Right cardiac atrium (tissue), 5 donors: Measurements from ENCODE around the gene SPPL2A. TPM values are rescaled to one million over a fixed set of nuclear protein-coding genes. Genes with fewer than 3 reads are reported as not detected.

ENCODE experiments used
- ATAC-seq, 2 donors: fragments of 200-7000 bp; cut with Tn5 transposase; one replicate each; pipeline versions ENCODE4 v1.8.0 to v1.9.1; 2020; ENCODE audit warnings: moderate library complexity in 2 of 2, mild to moderate bottlenecking in 1 of 2
- DNase-seq, 3 donors: peaks; one replicate each; pipeline ENCODE4 v3.0.0-alpha.2; 2020
- H3K27ac ChIP-seq: one replicate; pipeline ENCODE4 v1.5.1; 2013; ENCODE audit warnings: mild to moderate bottlenecking, low read length, control low read depth, moderate library complexity
- H3K27me3 ChIP-seq: one replicate; pipeline ENCODE4 v1.6.1; 2013; ENCODE audit not compliant: control insufficient read depth, insufficient read depth
- H3K4me1 ChIP-seq: one replicate; pipeline ENCODE4 v1.6.1; 2013; ENCODE audit warnings: low read length; ENCODE audit not compliant: control insufficient read depth, insufficient read depth
- H3K4me3 ChIP-seq: one replicate; pipeline ENCODE4 v1.5.1; 2013; ENCODE audit warnings: low read length, control low read depth
- H3K9me3 ChIP-seq: one replicate; pipeline ENCODE4 v1.6.1; 2013; ENCODE audit warnings: low read length; ENCODE audit not compliant: control insufficient read depth
- WGBS: extraction: QIAGEN DNeasy Blood & Tissue Kit; methylation state at CpG from one replicate; pipeline ENCODE4 v1.1.7; 2013; 5-methylcytosine and 5-hydroxymethylcytosine counted together
- intact Hi-C, 4 donors: fragments of 100-400 bp; cut with DNase I; formaldehyde crosslinking; loops; one replicate each; pipeline versions ENCODE4 v1.11.0 to v1.14.0; 2022 to 2023
- polyA plus RNA-seq: library from polyadenylated mRNA; stranded (reverse); fragments of 200-250 nt; gene quantifications from one replicate; pipeline ENCODE4 v1.2.3, GENCODE V29; 2013
- total RNA-seq, 4 donors: library from RNA; stranded (reverse); fragmentation: NEBNext Ultra II Directional; extraction: Animal tissue kit (Norgen Biotek cat#: 25700); gene quantifications; one replicate each; pipeline ENCODE4 v1.2.1, GENCODE V29; 2021
- donor health status: healthy with polysubstance abuse.
- donor health status: DM: no; HTN: yes; CAD: no.
- donor health status: DM: no; HTN: no; CAD: no.
- donor health status: DM: no; HTN: yes; CAD: no; lungs with severe emphysema.
- donor health status: DM: yes; HTN: yes; CAD: no.

The SPPL2A gene
- total and polyA plus RNA-seq, 5 donors: 33.5 to 120 (median 116) TPM

DNA sequence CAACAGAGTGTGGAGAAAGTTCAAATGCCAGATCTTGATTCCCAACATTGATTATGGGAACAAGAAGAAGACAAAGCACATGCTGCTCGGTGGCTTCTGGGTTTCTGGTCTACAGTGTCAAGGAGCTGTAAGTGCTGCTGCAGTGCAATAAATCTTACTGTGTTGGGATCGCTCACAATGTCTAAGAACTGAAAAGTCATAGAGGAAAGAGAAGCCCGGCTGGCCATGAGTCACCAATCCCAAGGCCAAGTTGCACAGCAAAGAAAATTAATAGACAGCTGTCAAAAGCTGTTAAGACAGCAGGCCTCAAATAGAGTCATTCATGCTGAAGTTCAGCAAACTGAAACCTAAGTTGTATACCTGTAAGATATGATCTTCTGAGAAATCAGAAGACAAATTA is 33.2 kb upstream of the SPPL2A start:
- no peaks in the 10 kb centered on the region for H3K9me3 ChIP-seq
- H3K27ac ChIP-seq: no peak overlapping the region
- no peaks in the 10 kb centered on the region for H3K27me3 ChIP-seq
- no peak overlapping the region for H3K4me3 ChIP-seq
- ATAC-seq (no peak), DNase-seq (no peak)
- H3K4me1 ChIP-seq: no peaks in the 10 kb centered on the region
- intact Hi-C loops: loop anchor here in 1 of 4 donors (10.0 kb wide), 1 partner anchor 56 kb away; no protein-coding TSS in a partner anchor
- 78% methylated on average over 3 of the region's 3 CpGs for WGBS

- Histone ChIP-seq H3K4me3 (no peak overlapping the region), H3K9me3 (no peaks in the 10 kb centered on the region), H3K4me1 (no peaks in the 10 kb centered on the region), H3K27me3 (no peaks in the 10 kb centered on the region), H3K27ac (no peak overlapping the region)
- intact Hi-C loops: loop anchor here in 1 of 4 donors (10.0 kb wide), 1 partner anchor 57 kb away; no protein-coding TSS in a partner anchor
- WGBS: 88% methylated on average over 1 of the region's 1 CpG
- no peak for ATAC-seq
- DNase-seq: no peak
Observed at GRCh38 chr15:50797926-50798325, 32.4 kb upstream of the SPPL2A start.

DNA sequence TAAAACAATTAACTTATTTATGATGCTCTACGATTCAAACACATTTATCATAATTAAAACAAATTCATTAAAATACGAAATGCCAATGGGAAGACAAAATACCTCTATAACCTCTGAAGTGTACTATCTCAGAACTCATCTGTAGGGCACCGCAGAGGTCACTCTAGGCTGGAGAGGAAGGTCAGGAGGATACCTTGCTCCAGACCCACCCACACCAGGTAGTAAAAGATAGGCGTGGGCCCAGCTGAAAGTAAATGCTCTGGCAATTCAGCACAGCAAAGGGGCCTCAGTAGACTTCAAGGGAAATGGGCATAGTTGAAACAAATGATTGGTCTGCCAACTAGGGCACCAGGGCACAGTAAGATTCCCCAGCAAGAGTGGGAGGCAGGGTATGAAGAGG is 26.0 kb upstream of the SPPL2A start:
- WGBS: 81% methylated on average over 4 of the region's 4 CpGs
- Histone ChIP-seq H3K27me3 (no peaks in the 10 kb centered on the region), H3K9me3 (no peaks in the 10 kb centered on the region), H3K27ac (no peak overlapping the region), H3K4me3 (no peak overlapping the region), H3K4me1 (no peaks in the 10 kb centered on the region)
- ATAC-seq: no peak
- no peak for DNase-seq
- intact Hi-C loops: loop anchor here in 1 of 4 donors (10.0 kb wide), 1 partner anchor 63 kb away; no protein-coding TSS in a partner anchor

GRCh38 chr15:50790778-50791453 is 25.4 kb upstream of the SPPL2A start:
- intact Hi-C loops: loop anchor here in 1 of 4 donors (10.0 kb wide), 1 partner anchor 64 kb away; no protein-coding TSS in a partner anchor
- DNase-seq: no peak
- no peaks in the 10 kb centered on the region for H3K9me3 ChIP-seq
- H3K27ac ChIP-seq: no peak overlapping the region
- H3K4me3 ChIP-seq: no peak overlapping the region
- ATAC-seq: no peak
- 89% methylated on average over 7 of the region's 7 CpGs for WGBS
- H3K4me1 ChIP-seq: no peaks in the 10 kb centered on the region
- no peaks in the 10 kb centered on the region for H3K27me3 ChIP-seq

DNA sequence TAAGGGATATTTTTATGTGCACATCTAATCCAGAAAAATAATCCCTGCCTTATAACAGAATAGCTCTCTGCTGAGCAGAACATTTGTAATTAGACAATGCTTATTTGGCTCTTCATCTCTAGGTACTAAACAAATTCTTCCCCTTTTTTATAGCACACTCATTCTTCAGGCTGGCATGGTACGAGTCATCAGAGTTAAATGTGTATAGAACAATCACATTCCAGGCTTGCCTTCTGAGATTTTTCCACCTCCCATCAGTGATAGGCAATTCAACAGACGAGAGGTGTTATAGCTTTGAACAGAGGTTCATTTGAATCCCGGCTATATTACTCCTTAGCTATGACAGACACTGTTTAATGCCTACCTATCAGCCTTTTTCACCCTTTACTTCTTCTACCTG is 21.4 kb upstream of the SPPL2A start:
- no peak overlapping the region for H3K27ac ChIP-seq
- H3K4me1 ChIP-seq: no peaks in the 10 kb centered on the region
- H3K4me3 ChIP-seq: no peak overlapping the region
- no peaks in the 10 kb centered on the region for H3K9me3 ChIP-seq
- ATAC-seq (no peak), DNase-seq (no peak)
- no peaks in the 10 kb centered on the region for H3K27me3 ChIP-seq
- intact Hi-C loops: no loop called here
- WGBS: 32% methylated on average over 3 of the region's 3 CpGs

- 91% methylated on average over 2 of the region's 2 CpGs for WGBS
- ATAC-seq (no peak), DNase-seq (no peak)
- H3K27me3 ChIP-seq: no peaks in the 10 kb centered on the region
- intact Hi-C loops: no loop called here
- no peak overlapping the region for H3K27ac ChIP-seq
- no peaks in the 10 kb centered on the region for H3K9me3 ChIP-seq
- peaks cover 1% of the 10 kb centered on the region for H3K4me1 ChIP-seq
- H3K4me3 ChIP-seq: no peak overlapping the region
Observed at GRCh38 chr15:50786438-50786837, 20.9 kb upstream of the SPPL2A start.

DNA sequence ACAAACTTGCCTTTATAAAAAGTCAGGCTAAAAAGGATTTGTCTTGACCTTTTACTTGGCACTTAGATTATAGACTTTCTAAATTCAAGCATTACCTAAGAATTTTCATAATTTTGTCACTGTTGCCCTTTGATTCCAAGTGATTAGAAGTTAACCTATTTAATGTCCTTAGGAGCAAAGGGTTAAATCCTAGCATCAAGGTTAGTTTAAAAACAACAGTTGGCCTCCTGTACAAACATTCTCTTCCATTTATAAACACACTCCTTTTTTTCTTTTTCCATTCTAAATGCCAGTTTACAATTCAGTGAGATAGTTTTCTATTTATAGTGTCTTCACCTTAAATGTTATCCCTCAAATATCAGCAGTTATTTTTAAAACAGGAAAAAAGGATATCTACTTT is 18.4 kb upstream of the SPPL2A start:
- intact Hi-C loops: no loop called here
- DNase-seq (no peak), ATAC-seq (no peak)
- Histone ChIP-seq H3K4me3 (no peak overlapping the region), H3K27ac (no peak overlapping the region), H3K9me3 (no peaks in the 10 kb centered on the region), H3K4me1 (peaks cover 1% of the 10 kb centered on the region), H3K27me3 (no peaks in the 10 kb centered on the region)

- peaks cover 1% of the 10 kb centered on the region for H3K4me1 ChIP-seq
- H3K27me3 ChIP-seq: no peaks in the 10 kb centered on the region
- ATAC-seq: no peak
- no peaks in the 10 kb centered on the region for H3K9me3 ChIP-seq
- intact Hi-C loops: no loop called here
- DNase-seq: no peak
- WGBS: 71% methylated on average over 2 of the region's 2 CpGs
- no peak overlapping the region for H3K4me3 ChIP-seq
- H3K27ac ChIP-seq: no peak overlapping the region
Observed at GRCh38 chr15:50783411-50783810, 17.9 kb upstream of the SPPL2A start.

GRCh38 chr15:50778086-50778485 is 12.6 kb upstream of the SPPL2A start:
- H3K27me3 ChIP-seq: no peaks in the 10 kb centered on the region
- intact Hi-C loops: loop anchor here in 1 of 4 donors (10.0 kb wide), 1 partner anchor 87 kb away; no protein-coding TSS in a partner anchor
- ATAC-seq (no peak), DNase-seq (no peak)
- 92% methylated on average over 5 of the region's 5 CpGs for WGBS
- peaks cover 1% of the 10 kb centered on the region for H3K4me1 ChIP-seq
- no peak overlapping the region for H3K4me3 ChIP-seq
- H3K27ac ChIP-seq: no peak overlapping the region
- H3K9me3 ChIP-seq: no peaks in the 10 kb centered on the region

DNA sequence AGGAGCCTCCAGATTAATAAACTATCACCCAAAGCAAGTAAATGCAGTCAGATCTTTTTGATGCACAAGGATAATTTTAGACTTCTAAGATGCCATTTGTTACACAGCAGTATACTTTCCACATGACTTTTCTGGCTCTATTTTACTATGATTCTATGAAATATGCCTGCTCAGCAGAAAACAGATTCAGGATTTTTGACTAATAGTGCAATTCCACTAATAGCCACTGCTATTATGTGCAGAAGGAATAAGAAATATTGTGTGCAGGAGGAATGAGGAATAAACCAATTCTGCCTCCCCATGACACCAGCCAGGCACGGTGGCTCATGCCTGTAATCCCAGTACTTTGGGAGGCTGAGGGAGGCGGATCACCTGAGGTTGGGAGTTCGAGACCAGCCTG is 11.5 kb upstream of the SPPL2A start:
- DNase-seq: no peak
- H3K27ac ChIP-seq: no peak overlapping the region
- ATAC-seq: no peak
- H3K9me3 ChIP-seq: no peaks in the 10 kb centered on the region
- H3K4me3 ChIP-seq: no peak overlapping the region
- 92% methylated on average over 3 of the region's 3 CpGs for WGBS
- peaks cover 1% of the 10 kb centered on the region for H3K4me1 ChIP-seq
- no peaks in the 10 kb centered on the region for H3K27me3 ChIP-seq
- intact Hi-C loops: loop anchor here in 1 of 4 donors (10.0 kb wide), 1 partner anchor 88 kb away; no protein-coding TSS in a partner anchor

DNA sequence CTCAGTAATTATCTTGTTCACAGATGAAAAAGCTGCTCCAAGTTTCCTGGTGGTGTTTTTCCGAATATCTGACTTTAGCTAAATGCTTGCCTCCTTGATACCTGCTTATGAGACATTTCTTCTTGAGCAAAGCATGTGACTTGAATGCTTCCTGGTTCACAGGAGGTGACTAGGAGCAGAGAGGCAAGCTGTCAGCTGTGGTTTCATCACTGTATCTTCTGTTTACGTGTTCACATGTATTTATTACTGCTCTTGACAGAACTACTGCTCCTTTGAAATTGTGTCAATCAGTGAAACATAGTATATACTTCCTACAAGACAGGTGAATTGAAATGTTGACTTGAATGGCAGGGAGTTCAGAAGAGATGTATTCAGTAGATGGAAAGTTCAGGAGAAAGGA is 8.9 kb upstream of the SPPL2A start:
- intact Hi-C loops: loop anchor here in 1 of 4 donors (10.0 kb wide), 1 partner anchor 90 kb away; no protein-coding TSS in a partner anchor
- no peak for DNase-seq
- Histone ChIP-seq H3K4me1 (no peaks in the 10 kb centered on the region), H3K27ac (no peak overlapping the region), H3K4me3 (no peak overlapping the region), H3K9me3 (no peaks in the 10 kb centered on the region), H3K27me3 (no peaks in the 10 kb centered on the region)
- 76% methylated on average over 2 of the region's 2 CpGs for WGBS
- ATAC-seq: no peak
